HG02970 (cell line): Measurements from ENCODE around the gene KLHL36.
A peak's percentile ranks its signal among the peaks of the same experiment; 100 is the strongest.
"Not testable (repeated sequence)": the region's sequence is repeated elsewhere in the genome, so short reads cannot be mapped to it uniquely, and the experiment has no call there.

Experiments used
- ATAC-seq: cut with Tn5 transposase; IDR thresholded peaks from one replicate; pipeline ENCODE4 v1.9.1; 2021; ENCODE audit warnings: mild to moderate bottlenecking, moderate library complexity, moderate number of reproducible peaks; ENCODE audit not compliant: unreplicated experiment, low FRiP score

Gene KLHL36

GRCh38 chr16:84614968-84615813, 33.1 kb upstream of the KLHL36 start:
- no peak for ATAC-seq

DNA sequence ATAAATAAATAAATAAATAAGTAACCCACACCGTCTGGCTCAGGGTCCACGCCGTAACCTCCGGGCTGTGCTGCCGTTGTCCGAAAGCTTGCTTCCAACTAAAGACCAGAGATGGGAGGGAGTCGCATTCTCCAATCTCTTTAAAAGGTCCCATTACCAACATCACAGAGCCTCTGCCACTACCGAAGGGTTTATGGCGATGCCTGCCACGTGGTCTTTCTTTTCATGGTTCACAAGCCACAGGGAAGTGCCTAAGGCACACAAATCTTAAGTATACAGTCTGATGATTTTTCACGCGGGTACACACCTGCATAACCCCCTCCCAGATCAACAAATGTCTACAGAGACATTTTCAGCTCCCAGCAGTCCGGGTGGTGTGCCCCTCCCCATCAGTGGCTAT, 31.8 kb upstream of the KLHL36 start:
- ATAC-seq = no peak

DNA sequence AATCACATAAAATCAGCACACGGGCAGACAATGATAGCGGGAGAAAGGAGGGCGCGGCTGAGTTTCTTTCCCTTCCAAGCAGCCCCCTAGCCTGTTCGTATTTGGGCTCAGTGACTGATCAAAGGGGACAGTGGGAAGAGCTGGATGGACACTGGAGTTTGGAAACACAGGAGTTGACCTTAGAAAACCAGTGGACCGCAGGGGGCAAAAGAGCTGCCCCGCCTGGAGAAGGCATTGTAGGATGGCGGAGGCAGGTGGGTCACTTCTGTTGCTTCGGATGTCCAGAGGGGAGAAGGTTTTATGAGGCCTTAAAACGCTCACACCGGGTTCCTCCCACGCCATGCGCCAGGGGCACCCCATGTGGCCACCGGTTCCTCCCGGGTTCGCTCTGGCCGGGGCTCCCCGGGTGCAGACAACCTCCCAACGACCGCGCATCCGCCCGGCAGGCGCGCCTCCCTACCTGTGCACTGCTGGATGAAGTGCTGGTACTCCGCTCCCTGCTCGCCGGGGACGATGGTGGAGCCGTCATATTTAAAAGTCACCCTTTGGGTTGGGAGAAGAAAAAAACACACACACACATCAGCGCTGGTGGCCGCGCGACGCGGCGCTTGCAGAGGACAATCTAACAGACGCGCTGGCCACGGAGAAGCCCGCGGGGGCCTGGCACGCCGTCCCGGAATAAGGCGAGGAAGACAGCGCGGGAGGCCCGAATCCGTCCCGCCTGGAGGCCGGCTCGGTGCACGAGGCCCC, 31.1 kb upstream of the KLHL36 start:
- peak; percentile 25 for ATAC-seq

DNA sequence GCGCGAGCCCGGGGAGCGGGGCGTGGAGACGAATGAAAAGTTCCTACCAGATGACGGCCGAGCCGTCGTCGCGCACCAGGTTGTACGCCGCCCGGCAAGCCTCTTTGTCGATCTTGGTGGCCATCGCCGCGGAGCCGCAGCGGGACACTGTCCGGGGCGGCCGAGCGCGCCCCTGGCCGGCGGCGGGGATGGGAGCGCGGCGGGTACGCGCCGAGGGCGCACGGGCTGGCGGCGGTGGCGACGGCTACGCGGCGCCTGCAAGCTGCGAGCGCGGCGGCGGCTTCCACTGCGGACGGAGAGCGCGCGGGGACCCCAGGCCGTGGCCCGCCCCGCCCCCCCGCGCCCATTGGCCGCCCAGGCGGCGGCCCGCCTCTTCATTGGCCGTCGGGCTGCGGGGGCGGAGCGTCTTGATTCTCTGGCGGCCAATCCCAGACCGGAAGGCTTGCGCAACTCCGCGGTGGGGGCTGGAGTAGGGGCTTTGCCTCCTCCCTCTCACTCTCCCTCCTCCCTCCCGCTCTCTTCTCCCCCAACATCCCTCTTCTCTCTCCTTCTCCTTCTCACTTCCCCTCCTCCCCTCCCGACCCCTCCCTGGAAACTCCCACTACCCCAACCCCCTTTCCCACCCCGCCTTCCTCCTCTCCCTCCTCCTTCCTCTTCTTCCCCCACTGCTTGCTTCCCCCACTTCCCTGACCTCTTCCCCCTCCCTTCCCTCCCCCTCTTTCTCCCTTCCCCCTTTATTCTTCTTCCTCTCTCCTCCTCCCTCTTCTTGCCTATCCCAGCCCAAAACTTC, 30.3 kb upstream of the KLHL36 start, which contains the start of gene COTL1:
COTL1 (minus strand) TSS at position 288 of the 790 bp plus-strand sequence; CDS start at position 124, 164 bp downstream.
- peak; percentile 79 for ATAC-seq

- no peak for ATAC-seq
Measured at GRCh38 chr16:84618581-84619460, 29.5 kb upstream of the KLHL36 start.

- ATAC-seq = not testable (repeated sequence)
Measured at GRCh38 chr16:84620913-84621312, 27.4 kb upstream of the KLHL36 start.

DNA sequence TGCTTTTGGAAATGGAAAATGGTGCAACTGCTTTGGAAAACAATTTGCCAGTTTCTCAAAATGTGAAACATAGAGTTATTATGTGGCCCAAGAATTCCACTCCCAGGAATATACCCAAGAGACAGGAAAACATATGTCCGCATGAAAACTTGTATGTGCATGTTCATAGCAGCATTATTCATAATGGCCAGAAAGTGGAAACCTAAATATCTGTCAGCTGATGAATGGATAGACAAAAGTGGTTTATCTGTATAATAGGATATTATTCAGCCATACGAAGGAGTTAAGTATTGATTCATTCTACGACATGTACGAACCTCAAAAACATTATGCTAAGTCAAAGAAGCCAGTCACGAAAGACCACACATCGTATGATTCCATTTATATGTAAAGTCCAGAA, 22.8 kb upstream of the KLHL36 start:
- no peak for ATAC-seq

GRCh38 chr16:84628226-84628731, 20.0 kb upstream of the KLHL36 start:
- no peak for ATAC-seq

- no peak for ATAC-seq
Measured at GRCh38 chr16:84629580-84629979, 18.7 kb upstream of the KLHL36 start.

DNA sequence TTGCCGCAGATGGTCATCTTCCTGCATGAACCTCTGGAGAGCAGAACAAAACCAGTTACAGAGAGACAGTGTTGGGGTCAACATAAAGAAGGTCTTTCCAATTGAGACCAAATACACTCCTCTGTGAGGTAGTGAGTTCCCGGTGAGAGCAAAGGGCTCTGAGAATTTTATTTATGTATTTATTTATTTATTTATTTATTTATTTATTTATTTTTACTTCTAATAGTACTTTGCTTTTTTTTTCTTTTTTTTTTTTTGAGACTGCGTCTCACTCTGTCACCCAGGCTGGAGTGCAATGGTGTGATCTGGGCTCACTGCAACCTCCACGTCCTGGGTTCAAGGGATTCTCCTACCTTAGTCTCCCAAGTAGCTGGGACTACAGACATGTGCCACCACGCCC, 18.3 kb upstream of the KLHL36 start:
- no peak for ATAC-seq

DNA sequence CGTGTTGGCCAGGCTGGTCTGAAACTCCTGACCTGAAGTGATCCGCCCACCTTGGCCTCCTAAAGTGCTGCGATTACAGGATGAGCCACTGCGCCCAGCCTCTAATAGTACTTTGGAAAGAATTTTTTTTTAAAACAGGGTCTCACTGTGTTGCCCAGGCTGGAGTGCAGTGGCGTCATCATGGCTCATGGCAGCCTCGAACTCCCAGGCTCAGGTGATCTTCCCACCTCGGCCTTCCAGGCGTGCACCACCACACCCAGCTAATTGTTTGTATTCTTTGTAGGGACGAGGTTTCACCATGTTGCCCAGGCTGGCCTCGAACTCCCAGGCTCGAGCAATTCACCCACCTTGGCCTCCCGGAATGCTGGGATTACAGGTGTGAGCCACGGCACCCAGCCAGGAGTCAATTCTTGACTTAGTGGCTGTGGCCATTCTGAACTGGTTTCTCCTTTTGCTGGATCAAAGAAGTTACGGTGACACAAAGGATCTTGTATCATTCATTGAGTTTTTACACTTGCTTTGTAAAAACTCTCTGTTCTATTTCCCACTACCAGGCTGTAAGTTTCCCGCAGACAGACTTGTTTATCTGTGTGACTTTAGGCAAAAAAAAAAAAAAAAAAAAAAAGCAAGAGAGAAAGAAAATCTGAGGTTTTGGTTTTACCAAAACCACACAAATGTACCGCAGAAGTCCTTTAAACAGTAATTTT, 17.7 kb upstream of the KLHL36 start:
- ATAC-seq = no peak

DNA sequence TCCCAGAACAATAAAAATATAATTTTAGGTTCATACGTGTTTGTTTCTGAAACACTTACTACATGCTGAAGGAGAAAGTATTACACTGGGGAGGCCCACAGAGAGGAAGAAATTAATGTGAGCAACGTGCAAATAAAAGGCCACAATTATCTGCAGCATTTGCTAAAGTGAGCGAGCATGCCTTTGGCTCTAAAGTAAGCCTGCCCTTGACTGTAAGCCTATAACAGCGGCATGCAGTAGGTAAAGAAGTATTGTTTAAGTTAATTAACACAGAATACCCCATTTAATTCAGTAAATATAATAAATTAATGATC, 17.2 kb upstream of the KLHL36 start:
- no peak for ATAC-seq

GRCh38 chr16:84631886-84632285, 16.4 kb upstream of the KLHL36 start:
- no peak for ATAC-seq

GRCh38 chr16:84632862-84633261, 15.4 kb upstream of the KLHL36 start:
- ATAC-seq = not testable (repeated sequence)

DNA sequence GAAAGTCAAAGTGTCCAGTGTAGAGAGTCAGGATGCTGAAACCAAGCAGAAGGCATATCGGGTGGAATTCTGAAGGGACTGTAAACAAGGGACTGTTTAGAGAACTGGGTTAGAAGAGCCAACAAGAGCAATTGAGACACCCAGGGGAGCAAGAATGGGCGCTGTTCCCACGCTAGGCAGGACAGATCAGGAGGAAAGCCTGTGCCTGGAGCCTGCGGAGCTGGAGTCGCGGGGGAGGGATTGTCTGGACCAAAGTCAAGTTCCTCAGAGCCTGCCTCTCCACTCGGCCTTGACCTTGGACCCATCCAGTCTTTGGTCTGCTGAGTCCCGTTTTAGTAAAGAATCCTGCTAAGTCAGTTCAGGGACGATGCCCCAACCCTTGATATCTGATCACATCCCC, 14.7 kb upstream of the KLHL36 start:
- no peak for ATAC-seq

- no peak for ATAC-seq
Measured at GRCh38 chr16:84635702-84636101, 12.6 kb upstream of the KLHL36 start.

DNA sequence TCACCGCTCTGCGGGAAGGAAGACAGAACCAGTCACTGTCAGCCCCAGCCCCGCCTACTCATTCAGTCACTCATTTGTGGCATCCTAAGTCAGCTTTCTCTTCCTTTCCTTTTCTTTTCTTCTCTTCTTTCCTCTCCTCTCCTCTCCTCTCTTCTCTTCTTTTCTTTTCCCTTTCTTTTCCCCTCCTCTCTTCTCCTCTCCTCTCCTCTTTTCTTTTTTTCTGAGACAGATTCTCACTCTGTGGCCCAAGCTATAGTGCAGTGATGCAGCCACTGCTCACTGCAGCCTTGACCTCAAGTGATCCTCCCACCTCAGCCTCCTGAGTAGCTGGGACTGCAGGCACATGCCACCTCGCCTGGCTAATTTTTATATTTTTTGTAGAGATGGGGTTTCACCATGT, 10.6 kb upstream of the KLHL36 start:
- no peak for ATAC-seq

GRCh38 chr16:84638231-84638806, 10.0 kb upstream of the KLHL36 start:
- ATAC-seq = no peak

- no peak for ATAC-seq
Measured at GRCh38 chr16:84640145-84640544, 8.2 kb upstream of the KLHL36 start.
